WTC11 (cell line): ENCODE measurements around the gene VPS39.

ENCODE experiments used
- CTCF ChIP-seq: fragments of 200-600 bp; IDR thresholded peaks from 2 replicates; pipeline ENCODE4 v1.8.0; 2022; ENCODE audit warnings: antibody characterized with exemption
- PRDM15 ChIP-seq: sonication (generic); formaldehyde crosslinking; IDR thresholded peaks from 2 replicates; pipeline ENCODE4 v1.8.0; 2022; ENCODE audit warnings: missing genetic modification reagents
- TF ChIP-seq, protein P1 (sequence below): sonication (generic); formaldehyde crosslinking; IDR thresholded peaks from 2 replicates; pipeline ENCODE4 v1.8.1; 2023; ENCODE audit warnings: mild to moderate bottlenecking, moderate library complexity, missing genetic modification reagents
- TF ChIP-seq, protein P2 (sequence below): sonication (generic); formaldehyde crosslinking; IDR thresholded peaks from 2 replicates; pipeline ENCODE4 v1.8.1; 2022; ENCODE audit warnings: low read depth, mild to moderate bottlenecking, moderate library complexity, missing genetic modification reagents, borderline replicate concordance

- no peak for TF ChIP-seq CTCF
- TF ChIP-seq, protein P1, sequence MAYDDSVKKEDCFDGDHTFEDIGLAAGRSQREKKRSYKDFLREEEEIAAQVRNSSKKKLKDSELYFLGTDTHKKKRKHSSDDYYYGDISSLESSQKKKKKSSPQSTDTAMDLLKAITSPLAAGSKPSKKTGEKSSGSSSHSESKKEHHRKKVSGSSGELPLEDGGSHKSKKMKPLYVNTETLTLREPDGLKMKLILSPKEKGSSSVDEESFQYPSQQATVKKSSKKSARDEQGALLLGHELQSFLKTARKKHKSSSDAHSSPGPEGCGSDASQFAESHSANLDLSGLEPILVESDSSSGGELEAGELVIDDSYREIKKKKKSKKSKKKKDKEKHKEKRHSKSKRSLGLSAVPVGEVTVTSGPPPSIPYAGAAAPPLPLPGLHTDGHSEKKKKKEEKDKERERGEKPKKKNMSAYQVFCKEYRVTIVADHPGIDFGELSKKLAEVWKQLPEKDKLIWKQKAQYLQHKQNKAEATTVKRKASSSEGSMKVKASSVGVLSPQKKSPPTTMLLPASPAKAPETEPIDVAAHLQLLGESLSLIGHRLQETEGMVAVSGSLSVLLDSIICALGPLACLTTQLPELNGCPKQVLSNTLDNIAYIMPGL (CRISPR knock-in tag), result no peak
- no peak for TF ChIP-seq PRDM15
- TF ChIP-seq, protein P2, sequence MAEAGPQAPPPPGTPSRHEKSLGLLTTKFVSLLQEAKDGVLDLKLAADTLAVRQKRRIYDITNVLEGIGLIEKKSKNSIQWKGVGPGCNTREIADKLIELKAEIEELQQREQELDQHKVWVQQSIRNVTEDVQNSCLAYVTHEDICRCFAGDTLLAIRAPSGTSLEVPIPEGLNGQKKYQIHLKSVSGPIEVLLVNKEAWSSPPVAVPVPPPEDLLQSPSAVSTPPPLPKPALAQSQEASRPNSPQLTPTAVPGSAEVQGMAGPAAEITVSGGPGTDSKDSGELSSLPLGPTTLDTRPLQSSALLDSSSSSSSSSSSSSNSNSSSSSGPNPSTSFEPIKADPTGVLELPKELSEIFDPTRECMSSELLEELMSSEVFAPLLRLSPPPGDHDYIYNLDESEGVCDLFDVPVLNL, result no peak
Measured at GRCh38 chr15:42154956-42155355, 53.1 kb downstream of the VPS39 start.
